GM23248 (cell line): ENCODE data around the gene NEFH.

Experiments used
- EZH2 ChIP-seq: fragments of 200-600 bp; sonication (generic); IDR thresholded peaks from 2 replicates; pipeline ENCODE4 v1.6.1; 2018; ENCODE audit warnings: antibody characterized with exemption, mild to moderate bottlenecking; ENCODE audit not compliant: insufficient read depth, poor library complexity, severe bottlenecking
- EZH2phosphoT487 ChIP-seq: fragments of 200-600 bp; sonication (generic); IDR thresholded peaks from 2 replicates; pipeline ENCODE4 v1.6.1; 2018; ENCODE audit warnings: antibody characterized with exemption, moderate library complexity, mild to moderate bottlenecking, low read depth; ENCODE audit not compliant: insufficient read depth

DNA sequence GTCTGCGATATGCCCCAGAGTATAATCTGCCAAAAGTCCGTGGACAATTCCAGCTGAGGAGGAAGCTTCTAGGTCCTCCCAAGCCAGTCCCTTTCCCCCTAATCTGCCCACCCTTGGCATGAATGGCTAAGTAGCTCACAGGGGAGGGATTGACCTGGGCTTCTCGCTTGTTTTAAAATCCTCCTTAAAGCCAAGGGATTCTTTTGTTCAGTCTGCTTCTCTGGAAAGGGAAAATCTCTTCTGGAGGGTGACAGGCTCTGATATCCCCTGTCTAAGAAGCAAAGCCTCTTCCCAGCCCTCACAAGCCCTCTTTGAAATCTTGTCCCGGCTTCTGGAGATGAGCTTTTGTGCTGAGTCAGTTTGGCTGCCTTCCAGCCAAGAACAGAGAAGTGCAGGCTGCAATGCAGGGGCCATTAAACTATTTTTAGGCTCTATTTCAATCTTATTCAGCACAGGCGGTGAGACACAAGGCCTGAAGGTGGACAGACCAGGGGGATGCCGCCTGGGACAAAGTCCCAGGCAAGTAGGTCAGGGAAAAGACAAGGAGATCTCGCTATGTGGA lies 23.9 kb downstream of the NEFH start:
- TF ChIP-seq EZH2phosphoT487 (no peak), EZH2 (no peak)
